NCI-H2107 (cell line): ENCODE results near the gene RAN.
"Not testable (repeated sequence)": the region's sequence is repeated elsewhere in the genome, so short reads cannot be mapped to it uniquely, and the experiment has no call there.

Experiments
- DNase-seq: peaks from one replicate; lab custom pipeline; 2025; lab: John Stamatoyannopoulos, UW

The RAN gene

DNA sequence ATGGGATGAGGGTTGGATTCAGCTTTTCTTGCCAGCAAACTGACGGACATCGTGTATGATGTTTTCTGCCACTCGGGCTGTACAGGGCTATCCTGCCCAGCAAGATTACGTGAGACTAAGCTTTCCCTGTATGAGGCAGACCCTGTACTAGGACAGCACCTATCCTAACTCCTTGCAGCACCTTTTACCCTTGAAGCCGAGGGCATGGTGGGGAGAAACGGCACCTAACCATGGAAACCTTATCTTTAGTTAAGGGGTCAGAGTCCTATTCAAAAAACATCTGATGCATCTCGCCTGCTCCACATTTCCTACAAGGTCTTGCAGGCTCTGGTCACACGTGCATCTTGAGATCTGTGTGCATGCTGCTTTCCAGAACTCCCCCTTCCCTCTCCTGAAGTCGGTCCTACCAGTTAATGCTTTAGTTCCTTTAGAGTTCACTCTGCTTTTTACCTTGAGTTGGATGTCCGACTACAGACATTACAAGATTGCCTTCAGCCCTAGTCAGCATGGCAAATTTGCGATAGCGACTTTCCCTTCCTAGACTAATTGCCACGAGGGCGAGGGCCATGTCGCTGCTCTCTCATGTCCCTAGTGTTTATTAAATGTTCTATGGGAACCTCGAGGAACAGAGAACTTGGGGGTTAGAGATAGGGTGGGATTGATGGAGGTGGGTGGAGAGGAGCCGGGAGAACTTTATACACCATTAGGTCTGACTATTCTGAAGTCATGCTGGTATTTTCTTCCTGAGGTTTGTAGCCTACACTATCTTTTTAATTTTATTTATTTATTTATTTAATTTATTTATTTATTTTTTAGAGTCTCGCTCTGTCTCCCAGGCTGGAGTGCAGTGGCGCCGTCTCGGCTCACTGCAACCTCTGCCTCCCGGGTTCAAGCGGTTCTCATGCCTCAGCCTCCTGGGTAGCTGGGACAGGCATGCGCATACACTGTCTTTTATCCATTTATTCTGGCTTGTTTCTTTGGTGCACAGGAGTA, 6.6 kb downstream of the RAN start:
- DNase-seq: no peak

DNA sequence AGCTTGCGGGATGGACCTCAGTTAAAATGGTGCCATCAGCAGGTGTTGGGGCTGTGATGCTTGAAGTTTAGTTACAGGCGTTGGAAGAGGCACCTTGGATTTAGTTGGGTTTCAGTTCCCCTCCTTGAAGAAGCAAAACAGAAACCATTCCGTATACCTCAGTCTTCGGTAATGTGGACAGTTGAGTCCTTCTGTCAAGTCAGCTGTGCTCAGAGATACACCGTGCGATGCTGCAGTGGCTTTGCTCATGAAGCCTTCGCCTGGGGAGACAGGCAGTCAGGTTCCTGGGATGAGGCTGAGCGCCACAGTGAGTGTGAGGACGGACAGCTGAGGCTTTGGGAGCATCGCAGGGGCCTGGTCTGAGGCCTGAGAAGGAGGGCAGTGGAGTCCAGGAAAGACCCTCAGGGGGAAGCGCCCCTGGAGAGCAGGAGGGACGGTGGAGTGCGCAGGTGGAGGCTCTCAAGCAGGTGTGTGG, 7.4 kb downstream of the RAN start:
- no peak for DNase-seq

DNA sequence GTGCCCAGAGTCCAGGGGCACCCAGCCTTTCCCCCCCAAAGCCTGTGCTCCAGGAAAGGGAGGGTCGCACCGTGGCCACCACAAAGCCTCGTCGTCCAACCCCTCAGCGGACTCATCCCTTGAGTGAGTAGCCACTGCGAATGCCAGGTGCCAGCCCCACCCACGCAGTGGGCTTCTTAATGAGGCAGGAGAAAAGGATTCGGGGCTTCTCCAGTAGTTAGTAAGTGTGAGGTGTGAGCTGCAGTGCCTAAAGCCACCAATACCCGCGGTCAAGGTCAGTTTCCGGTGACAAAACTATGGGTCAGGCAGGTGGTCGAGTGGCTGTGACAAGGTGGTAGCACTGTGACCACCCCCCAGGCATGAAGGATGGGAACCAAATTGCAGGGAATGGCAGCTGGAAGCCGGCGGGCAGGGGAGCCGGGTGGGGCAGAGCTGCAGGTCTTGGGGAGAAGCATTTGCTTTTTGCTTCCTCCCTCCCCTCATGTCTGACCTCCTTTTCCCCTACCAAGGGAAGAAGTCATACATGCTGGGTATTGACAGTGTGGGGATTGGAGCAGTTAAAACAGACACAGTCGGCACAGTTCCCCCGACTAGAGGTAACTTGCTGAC, 8.0 kb downstream of the RAN start:
- DNase-seq: no peak

DNA sequence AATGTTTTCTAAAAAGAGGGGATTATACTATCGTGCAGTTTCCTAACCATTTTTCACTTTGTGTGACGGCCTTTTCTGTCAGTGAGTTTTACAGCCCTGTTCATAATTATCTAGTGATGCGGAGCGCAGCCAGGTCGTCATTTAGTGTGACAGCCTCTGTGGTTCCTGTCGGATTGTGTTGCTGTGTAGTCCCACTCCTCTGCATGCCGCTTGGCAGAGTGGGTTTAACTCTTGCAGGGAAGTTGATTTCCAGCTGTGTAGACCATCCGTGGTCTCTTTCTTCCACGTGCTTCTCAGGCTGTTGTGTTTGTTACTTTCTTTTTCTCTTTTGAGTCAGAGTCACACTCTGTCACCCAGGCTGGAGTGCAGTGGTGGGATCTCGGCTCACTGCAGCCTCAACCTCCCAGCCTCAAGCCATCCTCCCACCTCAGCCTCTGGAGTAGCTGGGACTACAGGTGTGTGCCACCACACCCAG, 8.6 kb downstream of the RAN start:
- DNase-seq: no peak

GRCh38 chr12:130881046-130881445, 9.2 kb downstream of the RAN start:
- no peak for DNase-seq

DNA sequence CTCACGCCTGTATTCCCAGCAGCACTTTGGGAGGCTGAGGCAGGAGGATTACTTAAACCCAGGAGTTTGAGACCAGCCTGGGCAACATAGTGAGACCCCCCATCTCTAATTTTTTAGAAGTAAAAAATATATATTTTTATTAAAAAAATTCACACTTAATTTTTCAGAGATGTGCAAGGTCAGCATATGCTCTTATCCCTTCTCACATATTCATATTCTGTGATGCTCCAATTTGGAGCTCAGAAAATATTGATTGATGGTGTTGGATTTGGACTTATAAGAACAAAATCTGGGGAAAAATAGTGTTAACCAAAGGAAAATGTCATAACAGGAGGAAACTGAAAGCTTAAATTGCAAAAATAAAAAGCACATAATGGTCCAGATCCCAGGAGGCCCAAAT, 9.7 kb downstream of the RAN start:
- no peak for DNase-seq

DNA sequence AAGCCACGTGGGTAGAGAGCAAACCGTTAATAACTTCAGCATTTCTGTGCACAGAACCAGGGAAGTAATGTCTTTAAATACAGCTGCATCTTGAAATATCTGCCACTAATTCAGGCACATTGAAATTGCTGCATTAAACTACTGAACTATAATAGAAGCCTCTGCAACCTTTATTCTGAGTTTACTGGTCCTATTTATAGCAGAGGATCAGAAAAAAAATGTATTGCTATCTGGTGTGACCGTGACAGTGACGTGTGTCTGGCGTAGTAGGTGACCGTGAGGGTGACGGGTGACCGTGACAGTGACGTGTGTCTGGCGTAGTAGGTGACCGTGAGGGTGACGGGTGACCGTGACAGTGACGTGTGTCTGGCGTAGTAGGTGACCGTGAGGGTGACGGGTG, 15.3 kb downstream of the RAN start:
- not testable (repeated sequence) for DNase-seq

- DNase-seq: no peak
Measured at GRCh38 chr12:130904064-130904463, 32.2 kb downstream of the RAN start.

DNA sequence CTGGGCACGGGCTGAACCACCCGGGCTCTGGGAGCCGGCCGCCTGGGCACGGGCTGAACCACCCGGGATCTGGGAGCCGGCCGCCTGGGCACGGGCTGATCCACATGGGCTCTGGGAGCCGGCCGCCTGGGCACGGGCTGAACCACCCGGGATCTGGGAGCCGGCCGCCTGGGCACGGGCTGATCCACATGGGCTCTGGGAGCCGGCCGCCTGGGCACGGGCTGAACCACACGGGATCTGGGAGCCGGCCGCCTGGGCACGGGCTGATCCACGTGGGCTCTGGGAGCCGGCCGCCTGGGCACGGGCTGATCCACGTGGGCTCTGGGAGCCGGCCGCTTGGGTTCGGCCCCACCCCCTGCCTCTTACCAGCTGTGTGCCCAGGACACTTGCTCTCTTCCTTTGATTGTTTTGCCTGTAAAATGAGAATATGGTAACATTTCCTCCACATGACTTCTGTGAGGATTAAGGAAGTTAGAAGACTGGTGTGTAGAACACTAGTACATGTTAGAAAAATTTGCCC, 33.1 kb downstream of the RAN start:
- DNase-seq: not testable (repeated sequence)

GRCh38 chr12:130909111-130909510, 37.2 kb downstream of the RAN start:
- no peak for DNase-seq

GRCh38 chr12:130911193-130911592, 39.3 kb downstream of the RAN start:
- no peak for DNase-seq

DNA sequence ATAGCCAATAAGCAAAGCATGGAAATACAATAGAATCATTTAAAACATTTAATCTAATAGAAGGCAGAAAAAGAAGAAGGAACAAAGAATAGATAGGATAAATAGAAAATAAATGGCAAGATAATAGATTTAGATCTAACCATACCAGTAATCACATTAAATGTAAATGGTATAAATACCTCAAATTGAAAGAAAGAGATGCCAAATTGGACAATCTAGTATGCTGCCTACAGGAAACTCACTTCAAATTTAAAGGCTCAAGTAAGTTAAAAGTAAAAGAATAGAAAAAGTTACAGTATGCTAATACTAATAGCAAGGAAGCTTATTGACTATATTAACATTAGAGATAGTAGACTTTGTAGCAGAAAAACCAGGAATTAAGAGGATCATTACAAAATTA, 40.1 kb downstream of the RAN start:
- DNase-seq: no peak

DNA sequence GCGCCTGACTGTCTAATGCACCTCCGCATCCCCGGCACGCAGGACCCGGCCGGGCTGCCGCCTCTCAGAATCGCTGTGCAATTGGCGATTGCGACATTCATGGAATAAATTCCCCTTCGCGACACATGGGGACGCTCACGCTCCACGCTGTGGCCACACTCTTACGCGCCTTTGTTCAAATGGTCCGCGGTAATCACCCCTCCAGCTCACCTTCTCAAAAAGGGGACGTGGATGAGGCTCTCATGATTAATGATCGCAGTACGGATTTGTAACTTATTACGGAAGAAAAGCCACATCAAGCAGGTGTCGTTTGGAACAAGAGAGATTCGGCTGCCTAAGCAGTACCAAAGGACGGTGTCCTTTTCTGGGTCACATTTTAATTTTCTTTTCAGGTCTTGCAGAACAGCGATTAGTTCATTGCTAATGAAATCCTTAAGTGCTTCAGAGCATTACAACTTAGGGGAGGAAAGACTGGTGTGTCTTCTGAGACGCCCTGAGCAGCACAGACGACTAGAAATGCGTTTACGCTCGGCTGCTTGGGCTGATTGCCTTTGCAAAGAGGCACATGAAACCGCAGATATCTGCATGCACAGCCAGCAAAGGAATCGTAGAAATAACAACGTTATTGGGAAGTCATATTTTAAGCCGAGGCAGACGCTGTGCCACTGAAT, 44.5 kb downstream of the RAN start:
- peak; percentile 85 for DNase-seq

GRCh38 chr12:130917607-130918006, 45.7 kb downstream of the RAN start:
- no peak for DNase-seq

DNA sequence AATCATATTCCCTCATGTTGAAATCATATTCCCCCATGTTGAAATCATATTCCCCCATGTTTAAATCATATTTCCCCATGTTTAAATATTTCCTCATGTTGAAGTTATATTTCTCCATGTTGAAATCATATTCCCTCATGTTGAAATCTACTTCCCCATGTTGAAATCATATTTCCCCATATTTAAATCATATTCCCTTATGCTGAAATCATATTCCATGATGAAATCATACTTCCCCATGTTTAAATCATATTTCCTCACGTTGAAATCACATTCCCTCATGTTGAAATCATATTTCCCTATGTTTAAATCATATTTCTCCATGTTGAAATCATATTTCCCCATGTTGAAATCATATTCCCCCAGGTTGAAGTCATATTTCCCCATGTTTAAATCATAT, 47.2 kb downstream of the RAN start:
- DNase-seq: no peak

- no peak for DNase-seq
Measured at GRCh38 chr12:130920119-130920703, 48.3 kb downstream of the RAN start.

DNA sequence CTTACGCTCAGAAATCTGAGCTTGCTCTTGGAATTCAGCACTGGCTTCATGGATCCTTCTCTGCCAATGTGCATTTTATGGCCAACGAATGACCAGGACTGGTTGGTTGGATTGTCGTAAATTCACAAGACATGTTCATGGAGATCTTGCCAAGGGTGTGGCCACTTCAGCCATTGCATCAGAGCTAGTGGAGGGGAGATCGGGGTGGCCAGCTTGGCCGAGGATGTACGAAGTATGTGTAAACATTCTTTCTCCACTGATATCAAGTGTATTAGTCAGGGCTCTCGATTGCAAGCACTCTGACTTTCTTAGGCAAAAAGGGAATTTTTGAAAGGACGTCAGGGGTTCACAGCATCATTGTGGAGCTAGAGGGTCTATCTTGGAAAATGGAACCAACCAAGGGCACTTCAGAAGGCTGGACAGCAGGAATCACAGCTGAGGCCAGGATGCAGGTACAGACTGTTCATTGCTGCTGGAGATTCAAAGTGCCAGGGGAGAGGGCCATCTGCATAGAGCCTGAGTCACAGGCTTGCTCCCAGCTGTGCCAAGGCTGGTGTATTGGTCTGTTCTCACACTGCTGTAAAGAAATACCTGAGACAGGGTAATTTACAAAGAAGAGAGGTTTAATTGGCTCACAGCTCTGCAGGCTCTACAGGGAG, 49.0 kb downstream of the RAN start:
- no peak for DNase-seq

GRCh38 chr12:130922511-130922953, 50.7 kb downstream of the RAN start:
- no peak for DNase-seq

- DNase-seq: no peak
Measured at GRCh38 chr12:130924966-130925665, 53.2 kb downstream of the RAN start.

DNA sequence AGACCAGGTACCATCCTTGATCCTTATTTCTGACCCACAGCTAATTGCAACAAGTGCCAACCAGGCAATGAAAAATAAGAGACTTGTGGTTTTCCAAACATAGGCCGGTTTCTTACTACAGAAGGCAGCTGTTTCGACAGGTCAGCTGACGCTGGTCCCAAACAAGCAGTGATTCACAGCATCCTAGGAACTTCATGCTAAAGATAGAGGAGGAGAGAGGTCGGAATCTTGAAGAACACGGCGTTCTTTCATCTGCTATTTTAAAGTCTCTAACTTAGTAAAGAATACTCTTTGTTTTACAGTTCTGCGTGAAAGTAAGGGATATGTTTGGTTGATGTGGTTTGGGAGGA, 53.8 kb downstream of the RAN start:
- DNase-seq: no peak
